ENCODE data around the gene NECAB3.
"Not testable (repeated sequence)": the region's sequence is repeated elsewhere in the genome, so short reads cannot be mapped to it uniquely, and the experiment has no call there.

The NECAB3 gene

GRCh38 chr20:33648396-33649004, 25.7 kb downstream of the NECAB3 start:
- no peak for DNase-seq

- DNase-seq, result no peak
Observed at GRCh38 chr20:33647603-33648395, 26.4 kb downstream of the NECAB3 start.

GRCh38 chr20:33646959-33647602, 27.1 kb downstream of the NECAB3 start:
- DNase-seq, result not testable (repeated sequence)

GRCh38 chr20:33646191-33646590, 28.0 kb downstream of the NECAB3 start:
- DNase-seq, result no peak

GRCh38 chr20:33645396-33645795, 28.8 kb downstream of the NECAB3 start:
- no peak for DNase-seq

GRCh38 chr20:33645072-33645358, 29.2 kb downstream of the NECAB3 start:
- DNase-seq, result no peak

GRCh38 chr20:33644313-33645071, 29.7 kb downstream of the NECAB3 start:
- DNase-seq, result no peak

GRCh38 chr20:33640287-33640686, 33.9 kb downstream of the NECAB3 start:
- DNase-seq, result no peak

GRCh38 chr20:33636776-33637175, 37.5 kb downstream of the NECAB3 start:
- no peak for DNase-seq

- DNase-seq, result no peak
Observed at GRCh38 chr20:33635341-33635740, 38.9 kb downstream of the NECAB3 start.

GRCh38 chr20:33631910-33632309, 42.3 kb downstream of the NECAB3 start:
- DNase-seq, result not testable (repeated sequence)

- DNase-seq, result no peak
Observed at GRCh38 chr20:33630507-33630906, 43.7 kb downstream of the NECAB3 start.

GRCh38 chr20:33629979-33630378, 44.2 kb downstream of the NECAB3 start:
- no peak for DNase-seq

GRCh38 chr20:33629533-33629932, 44.7 kb downstream of the NECAB3 start:
- DNase-seq, result no peak

GRCh38 chr20:33627577-33628216, 46.5 kb downstream of the NECAB3 start:
- DNase-seq, result no peak

- no peak for DNase-seq
Observed at GRCh38 chr20:33626190-33626589, 48.0 kb downstream of the NECAB3 start.

- DNase-seq, result no peak
Observed at GRCh38 chr20:33624399-33624798, 49.8 kb downstream of the NECAB3 start.

- DNase-seq, result no peak
Observed at GRCh38 chr20:33622705-33623365, 51.4 kb downstream of the NECAB3 start.

GRCh38 chr20:33621717-33622400, 52.4 kb downstream of the NECAB3 start:
- DNase-seq, result no peak

- DNase-seq, result no peak
Observed at GRCh38 chr20:33612001-33612400, 62.2 kb downstream of the NECAB3 start.

GRCh38 chr20:33611106-33611505, 63.1 kb downstream of the NECAB3 start:
- DNase-seq, result no peak

GRCh38 chr20:33609504-33609903, 64.7 kb downstream of the NECAB3 start:
- no peak for DNase-seq

All from effector CD8-positive, alpha-beta T cell (primary cell).